GM12891 (cell line): ENCODE data around the gene FARS2. TPM values are rescaled to one million over a fixed set of nuclear protein-coding genes. Genes with fewer than 3 reads are reported as not detected.

Source experiments
- DNase-seq: peaks from one replicate; pipeline ENCODE4 v3.0.0; 2011; ENCODE audit warnings: low spot score; ENCODE audit not compliant: insufficient read length
- FAIRE-seq: peaks from 2 replicates; lab custom pipeline; 2011; peaks lifted over from hg19 to GRCh38; lab: Jason Lieb, UNC
- PAX5 ChIP-seq: IDR thresholded peaks from 2 replicates; pipeline ENCODE4 v1.6.1; 2011; ENCODE audit warnings: low read length, moderate library complexity, mild to moderate bottlenecking; ENCODE audit not compliant: insufficient read depth, severe bottlenecking
- POLR2A ChIP-seq: IDR thresholded peaks from 2 replicates; pipeline ENCODE4 v1.6.1; 2011; ENCODE audit warnings: low read depth, low read length, control low read depth
- POLR2AphosphoS5 ChIP-seq: IDR thresholded peaks from 2 replicates; pipeline ENCODE4 v1.6.1; 2011; ENCODE audit warnings: low read depth, low read length, control low read depth
- POU2F2 ChIP-seq: IDR thresholded peaks from 2 replicates; pipeline ENCODE4 v1.6.1; 2011; ENCODE audit warnings: low read depth, mild to moderate bottlenecking, control low read depth, low read length, moderate library complexity
- SPI1 ChIP-seq: IDR thresholded peaks from 2 replicates; pipeline ENCODE4 v1.6.1; 2011; ENCODE audit warnings: low read depth, low read length, control low read depth
- TAF1 ChIP-seq: IDR thresholded peaks from 2 replicates; pipeline ENCODE4 v1.6.1; 2011; ENCODE audit warnings: low read depth, low read length, control low read depth
- polyA plus RNA-seq: library from polyadenylated mRNA; unstranded; fragments of >200 nt; gene quantifications from one replicate; pipeline ENCODE4 v1.2.1, GENCODE V29; 2012; ENCODE audit warnings: low read depth, missing spikeins, inconsistent platforms; ENCODE audit not compliant: missing spikeins

FARS2 gene
- polyA plus RNA-seq, result 13.9 TPM

GRCh38 chr6:5260661-5261544 lies at the start of gene FARS2, which contains the start of gene LYRM4:
TSS of gene FARS2 (plus strand) at chr6:5261513.
TSS of gene LYRM4 (minus strand) at chr6:5260950. CDS start at chr6:5260733, 217 bp downstream.
- FAIRE-seq (peak; percentile 97), DNase-seq (peak; percentile 77)
- peak; percentile 69; the same call in 1 of the 2 replicates for TF ChIP-seq TAF1
- TF ChIP-seq PAX5, result no peak
- TF ChIP-seq POU2F2, result peak; percentile 20; the same call in 1 of the 2 replicates
- TF ChIP-seq POLR2A, result peak; percentile 67
- peak; percentile 22; the same call in 1 of the 2 replicates for TF ChIP-seq POLR2AphosphoS5
- no peak for TF ChIP-seq SPI1

DNA sequence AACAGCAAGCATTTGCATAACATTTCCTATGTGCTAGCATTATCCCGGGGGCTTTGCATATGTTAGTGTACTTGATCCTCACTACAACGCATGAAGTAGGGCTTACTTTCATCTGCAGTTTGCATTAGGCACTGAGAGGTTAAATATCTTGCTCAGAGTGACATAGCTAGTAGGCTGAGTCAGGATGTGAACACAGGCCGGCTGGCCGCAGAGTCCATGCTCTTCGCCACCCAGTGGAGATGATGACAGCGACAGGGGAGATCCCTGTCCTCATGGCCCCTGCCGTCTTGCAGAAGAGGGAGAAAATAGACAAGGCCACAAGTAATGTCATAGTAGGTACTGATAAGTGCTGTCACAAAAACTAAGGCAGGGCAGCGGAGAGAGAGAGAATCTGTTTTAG lies 47.5 kb upstream of the FARS2 start:
- DNase-seq (no peak), FAIRE-seq (no peak)
- TF ChIP-seq POLR2AphosphoS5 (no peak), TAF1 (no peak), POLR2A (no peak), PAX5 (no peak), SPI1 (no peak), POU2F2 (no peak)

GRCh38 chr6:5214570-5215052 lies 46.7 kb upstream of the FARS2 start:
- FAIRE-seq (peak; percentile 73), DNase-seq (no peak)
- TF ChIP-seq POLR2A, result no peak
- TF ChIP-seq POLR2AphosphoS5, result no peak
- no peak for TF ChIP-seq SPI1
- no peak for TF ChIP-seq POU2F2
- TF ChIP-seq TAF1, result no peak
- no peak for TF ChIP-seq PAX5

DNA sequence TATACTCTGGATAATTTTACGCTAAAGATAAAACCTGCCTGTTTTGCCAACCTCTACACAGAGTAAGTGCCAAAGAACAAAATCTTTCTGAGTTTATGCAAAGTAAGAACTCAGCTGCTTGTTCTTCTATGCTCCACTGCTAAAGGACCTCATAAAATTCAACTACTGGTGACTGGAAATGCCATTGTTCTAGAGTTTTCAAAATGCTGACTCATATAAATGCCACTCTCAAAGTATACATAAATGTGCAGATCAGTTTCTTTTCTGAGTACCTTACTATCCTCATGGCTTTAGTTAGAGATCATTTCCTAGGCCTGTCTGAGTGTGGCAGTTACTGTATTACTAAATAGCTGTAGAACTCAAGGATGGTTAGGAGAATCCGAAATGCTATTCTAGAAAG lies 46.2 kb upstream of the FARS2 start:
- DNase-seq (no peak), FAIRE-seq (no peak)
- TF ChIP-seq TAF1 (no peak), SPI1 (no peak), PAX5 (no peak), POLR2A (no peak), POLR2AphosphoS5 (no peak), POU2F2 (no peak)

DNA sequence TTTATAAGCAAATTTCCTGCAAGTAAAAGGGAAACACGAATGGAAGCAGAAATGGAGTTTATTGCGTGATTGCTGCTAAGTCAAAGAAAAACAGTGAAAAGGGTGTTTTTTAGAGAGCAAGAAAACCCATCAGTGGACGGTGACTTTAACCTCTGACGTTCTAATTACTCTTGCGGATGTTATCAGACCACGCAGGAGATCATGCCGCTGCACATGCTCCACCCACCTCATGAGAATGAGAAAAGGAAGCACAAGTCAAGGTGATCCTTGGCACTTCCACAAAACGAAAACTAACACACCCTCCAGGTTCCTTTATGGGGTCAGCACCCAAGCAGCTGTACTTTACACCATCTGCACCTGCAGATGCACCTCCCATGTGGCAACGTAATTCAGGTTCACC lies 45.5 kb upstream of the FARS2 start:
- no peak for TF ChIP-seq SPI1
- no peak for TF ChIP-seq POLR2AphosphoS5
- no peak for TF ChIP-seq TAF1
- TF ChIP-seq PAX5, result no peak
- no peak for TF ChIP-seq POLR2A
- TF ChIP-seq POU2F2, result no peak

GRCh38 chr6:5217356-5217755 lies 44.0 kb upstream of the FARS2 start:
- DNase-seq (no peak), FAIRE-seq (no peak)
- TF ChIP-seq TAF1 (no peak), PAX5 (no peak), POLR2A (no peak), POU2F2 (no peak), POLR2AphosphoS5 (no peak), SPI1 (no peak)

More for the DNA sequence above, 45.5 kb upstream of the FARS2 start:
- FAIRE-seq, result no peak
- no peak for DNase-seq

DNA sequence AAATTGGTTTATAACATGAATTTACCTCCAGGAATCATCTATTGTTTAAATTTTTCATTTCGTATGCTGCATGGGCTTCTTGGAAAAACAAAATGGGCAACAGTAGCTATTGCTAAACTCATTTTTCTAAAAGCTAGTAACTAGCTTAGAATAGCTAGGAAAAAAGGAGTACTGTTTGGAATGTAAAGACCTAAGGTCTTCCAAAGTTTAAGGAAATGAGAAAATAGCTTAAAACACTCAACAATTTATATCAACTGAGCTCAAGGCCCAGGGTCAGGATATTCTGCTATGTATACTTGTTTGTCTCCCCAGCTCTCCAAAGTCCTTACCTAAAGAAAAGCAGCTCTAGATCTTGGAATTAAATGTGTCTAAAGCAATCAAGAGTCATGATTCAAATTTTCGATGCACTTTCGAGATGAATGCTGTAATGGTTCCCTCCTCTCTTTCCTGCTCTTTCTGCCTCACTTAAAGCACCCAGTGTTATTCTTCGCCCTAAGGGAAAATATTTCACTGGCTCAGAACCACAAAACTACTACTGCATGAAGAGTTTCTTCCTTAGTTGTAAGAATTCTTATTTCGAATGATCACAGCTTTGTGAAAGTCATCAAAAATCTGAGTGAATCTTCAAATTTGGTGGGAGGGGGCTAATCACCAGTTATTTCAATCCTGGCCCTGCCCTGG lies 42.2 kb upstream of the FARS2 start:
- TF ChIP-seq POU2F2 (no peak), POLR2A (no peak), SPI1 (no peak)
- DNase-seq (no peak), FAIRE-seq (no peak)

GRCh38 chr6:5220443-5220842 lies 40.9 kb upstream of the FARS2 start:
- DNase-seq (no peak), FAIRE-seq (no peak)
- no peak for TF ChIP-seq TAF1
- TF ChIP-seq SPI1, result no peak
- TF ChIP-seq POU2F2, result no peak
- TF ChIP-seq POLR2AphosphoS5, result no peak
- TF ChIP-seq PAX5, result no peak
- no peak for TF ChIP-seq POLR2A

- no peak for DNase-seq
- TF ChIP-seq SPI1 (no peak), POLR2AphosphoS5 (no peak), POLR2A (no peak), PAX5 (no peak), TAF1 (no peak), POU2F2 (no peak)
- FAIRE-seq, result no peak
Observed at GRCh38 chr6:5223309-5223708, 38.0 kb upstream of the FARS2 start.
